GM12801 (cell line): ENCODE measurements around the gene SFN.

Experiments
- TF ChIP-seq, protein P1 (sequence below): IDR thresholded peaks from one replicate; pipeline ENCODE4 v1.5.1; 2011; ENCODE audit warnings: control low read depth; ENCODE audit not compliant: insufficient read length; ENCODE audit errors: extremely low read depth

SFN gene

DNA sequence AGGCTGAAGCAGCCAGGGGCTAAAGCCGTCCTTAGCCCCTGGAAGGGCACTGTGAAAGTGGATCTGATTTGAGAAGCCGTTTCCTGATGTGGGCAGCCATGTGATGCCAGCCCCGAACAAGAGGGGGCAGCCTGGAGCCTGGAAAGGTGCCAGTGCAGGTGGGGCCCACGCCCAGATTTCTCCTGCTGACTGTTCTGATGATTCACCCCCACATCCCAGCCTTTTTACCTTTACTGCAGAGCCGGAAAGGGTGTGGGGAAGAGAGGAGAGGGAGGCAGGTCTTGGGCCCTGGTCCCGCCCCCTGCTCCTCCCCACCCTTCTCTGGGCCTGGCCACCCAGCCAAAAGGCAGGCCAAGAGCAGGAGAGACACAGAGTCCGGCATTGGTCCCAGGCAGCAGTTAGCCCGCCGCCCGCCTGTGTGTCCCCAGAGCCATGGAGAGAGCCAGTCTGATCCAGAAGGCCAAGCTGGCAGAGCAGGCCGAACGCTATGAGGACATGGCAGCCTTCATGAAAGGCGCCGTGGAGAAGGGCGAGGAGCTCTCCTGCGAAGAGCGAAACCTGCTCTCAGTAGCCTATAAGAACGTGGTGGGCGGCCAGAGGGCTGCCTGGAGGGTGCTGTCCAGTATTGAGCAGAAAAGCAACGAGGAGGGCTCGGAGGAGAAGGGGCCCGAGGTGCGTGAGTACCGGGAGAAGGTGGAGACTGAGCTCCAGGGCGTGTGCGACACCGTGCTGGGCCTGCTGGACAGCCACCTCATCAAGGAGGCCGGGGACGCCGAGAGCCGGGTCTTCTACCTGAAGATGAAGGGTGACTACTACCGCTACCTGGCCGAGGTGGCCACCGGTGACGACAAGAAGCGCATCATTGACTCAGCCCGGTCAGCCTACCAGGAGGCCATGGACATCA is at the start of gene SFN:
Gene SFN, plus strand, starts transcription at position 369 of the 904 bp plus-strand sequence. Its CDS starts 64 bp downstream, at position 433.
- TF ChIP-seq, protein P1, sequence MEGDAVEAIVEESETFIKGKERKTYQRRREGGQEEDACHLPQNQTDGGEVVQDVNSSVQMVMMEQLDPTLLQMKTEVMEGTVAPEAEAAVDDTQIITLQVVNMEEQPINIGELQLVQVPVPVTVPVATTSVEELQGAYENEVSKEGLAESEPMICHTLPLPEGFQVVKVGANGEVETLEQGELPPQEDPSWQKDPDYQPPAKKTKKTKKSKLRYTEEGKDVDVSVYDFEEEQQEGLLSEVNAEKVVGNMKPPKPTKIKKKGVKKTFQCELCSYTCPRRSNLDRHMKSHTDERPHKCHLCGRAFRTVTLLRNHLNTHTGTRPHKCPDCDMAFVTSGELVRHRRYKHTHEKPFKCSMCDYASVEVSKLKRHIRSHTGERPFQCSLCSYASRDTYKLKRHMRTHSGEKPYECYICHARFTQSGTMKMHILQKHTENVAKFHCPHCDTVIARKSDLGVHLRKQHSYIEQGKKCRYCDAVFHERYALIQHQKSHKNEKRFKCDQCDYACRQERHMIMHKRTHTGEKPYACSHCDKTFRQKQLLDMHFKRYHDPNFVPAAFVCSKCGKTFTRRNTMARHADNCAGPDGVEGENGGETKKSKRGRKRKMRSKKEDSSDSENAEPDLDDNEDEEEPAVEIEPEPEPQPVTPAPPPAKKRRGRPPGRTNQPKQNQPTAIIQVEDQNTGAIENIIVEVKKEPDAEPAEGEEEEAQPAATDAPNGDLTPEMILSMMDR: no peak

DNA sequence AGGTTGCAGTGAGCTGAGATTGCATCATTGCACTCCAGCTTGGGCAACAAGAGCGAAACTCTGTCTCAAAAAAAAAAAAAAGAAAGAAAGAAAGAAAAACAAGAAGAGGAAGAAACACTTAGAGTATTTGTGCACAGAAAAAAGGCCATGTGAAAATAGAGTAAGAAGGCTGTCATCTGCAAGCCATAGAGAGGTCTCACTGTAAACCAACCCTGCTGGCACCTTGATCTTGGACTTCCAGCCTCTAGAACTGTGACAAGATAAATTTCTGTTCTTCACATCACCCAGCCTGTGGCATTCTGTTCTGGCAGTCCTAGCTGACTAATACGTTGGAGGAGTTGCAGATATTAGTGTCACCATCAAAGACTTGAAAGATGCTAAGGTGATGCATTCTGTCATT is 48.6 kb upstream of the SFN start:
- TF ChIP-seq, protein P1: no peak

DNA sequence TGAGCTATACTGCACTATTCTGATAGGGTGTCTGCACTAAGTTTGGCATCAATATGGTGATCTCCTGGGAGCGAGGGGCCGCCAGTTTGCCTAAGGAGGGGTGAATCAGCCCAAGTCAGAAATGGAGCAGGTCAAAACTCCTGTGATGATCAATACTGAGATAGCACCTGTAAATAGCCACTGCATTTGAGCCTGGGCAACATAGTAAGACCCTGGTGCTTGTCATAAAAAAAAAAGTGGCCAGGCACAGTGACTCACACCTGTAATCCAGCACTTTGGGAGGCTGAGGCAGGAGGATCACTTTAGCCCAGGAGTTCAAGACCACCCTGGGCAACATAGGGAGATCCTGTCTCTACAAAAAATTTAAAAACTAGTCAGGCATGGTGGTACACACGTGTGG is 48.1 kb upstream of the SFN start:
- TF ChIP-seq, protein P1: no peak

DNA sequence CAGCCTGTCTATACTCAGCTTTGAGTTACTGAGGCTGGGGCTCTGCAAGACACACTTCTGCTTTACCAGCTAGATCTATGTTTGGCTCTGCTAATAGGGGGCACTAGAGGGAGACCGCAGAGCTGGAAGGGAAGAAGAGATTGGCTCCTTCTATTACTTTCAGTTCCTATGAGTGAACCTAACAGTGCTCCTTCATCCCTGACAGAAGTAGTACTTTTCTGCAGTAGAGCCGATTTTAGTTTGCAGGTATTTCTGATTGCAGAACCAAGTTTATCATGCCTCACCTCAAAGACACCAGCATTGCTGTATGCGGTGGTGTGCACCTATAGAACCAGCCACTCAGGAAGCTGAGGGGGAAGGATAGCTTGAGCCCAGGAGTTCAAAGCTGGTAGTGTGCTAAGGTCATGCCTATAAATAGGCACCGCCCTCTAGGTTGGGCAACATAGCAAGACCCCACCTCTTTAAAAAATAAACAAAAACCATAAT is 42.1 kb upstream of the SFN start:
- TF ChIP-seq, protein P1: no peak

DNA sequence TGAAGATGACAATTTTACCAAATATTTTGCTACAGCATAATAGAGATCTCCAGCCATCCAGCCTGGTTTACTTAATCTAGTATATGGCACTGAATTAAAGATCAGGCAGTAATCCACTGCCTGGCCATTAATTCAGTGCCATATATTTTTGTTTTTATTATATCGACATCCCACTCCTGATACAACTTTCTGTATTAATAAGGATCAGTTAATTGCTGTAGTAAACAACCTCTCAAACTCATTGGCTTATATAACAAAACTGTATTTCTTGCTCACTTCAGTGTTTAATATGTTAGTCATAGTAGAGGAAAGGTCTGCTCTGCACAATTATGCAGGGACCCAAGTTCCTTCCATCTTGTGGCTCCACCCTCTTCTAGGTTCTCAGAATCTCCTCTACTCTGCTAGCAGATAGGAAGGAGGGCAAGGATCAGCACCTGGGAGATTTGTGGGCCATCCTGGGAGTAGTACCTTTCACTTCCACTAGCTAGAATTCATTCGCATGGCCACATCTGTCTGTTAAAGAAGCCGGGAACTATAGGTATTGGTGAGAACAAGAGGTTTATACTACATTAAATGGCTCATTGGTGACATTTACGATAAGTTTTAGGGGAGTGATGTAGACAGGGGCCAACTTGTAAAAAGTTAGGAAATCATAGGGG is 40.1 kb upstream of the SFN start:
- TF ChIP-seq, protein P1: no peak

DNA sequence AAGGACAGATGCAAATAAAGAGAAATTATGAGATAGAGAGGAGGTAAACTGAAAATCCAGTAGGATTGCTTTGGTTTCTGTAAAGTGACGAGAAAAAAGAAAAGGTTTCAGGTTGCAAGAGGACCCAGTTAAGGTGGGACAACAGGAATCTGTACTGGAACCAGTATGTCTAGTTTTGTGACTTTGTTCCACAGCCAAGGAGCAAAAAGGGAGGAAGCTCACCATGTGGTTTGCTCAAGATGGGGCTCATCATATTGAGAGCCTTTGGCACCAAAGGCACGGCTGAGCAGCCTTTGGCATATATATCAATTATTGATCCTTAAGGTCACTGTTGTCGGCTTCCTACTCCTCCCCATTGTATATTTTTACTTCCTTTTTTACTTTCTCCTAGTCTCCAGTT is 38.2 kb upstream of the SFN start:
- TF ChIP-seq, protein P1: no peak

DNA sequence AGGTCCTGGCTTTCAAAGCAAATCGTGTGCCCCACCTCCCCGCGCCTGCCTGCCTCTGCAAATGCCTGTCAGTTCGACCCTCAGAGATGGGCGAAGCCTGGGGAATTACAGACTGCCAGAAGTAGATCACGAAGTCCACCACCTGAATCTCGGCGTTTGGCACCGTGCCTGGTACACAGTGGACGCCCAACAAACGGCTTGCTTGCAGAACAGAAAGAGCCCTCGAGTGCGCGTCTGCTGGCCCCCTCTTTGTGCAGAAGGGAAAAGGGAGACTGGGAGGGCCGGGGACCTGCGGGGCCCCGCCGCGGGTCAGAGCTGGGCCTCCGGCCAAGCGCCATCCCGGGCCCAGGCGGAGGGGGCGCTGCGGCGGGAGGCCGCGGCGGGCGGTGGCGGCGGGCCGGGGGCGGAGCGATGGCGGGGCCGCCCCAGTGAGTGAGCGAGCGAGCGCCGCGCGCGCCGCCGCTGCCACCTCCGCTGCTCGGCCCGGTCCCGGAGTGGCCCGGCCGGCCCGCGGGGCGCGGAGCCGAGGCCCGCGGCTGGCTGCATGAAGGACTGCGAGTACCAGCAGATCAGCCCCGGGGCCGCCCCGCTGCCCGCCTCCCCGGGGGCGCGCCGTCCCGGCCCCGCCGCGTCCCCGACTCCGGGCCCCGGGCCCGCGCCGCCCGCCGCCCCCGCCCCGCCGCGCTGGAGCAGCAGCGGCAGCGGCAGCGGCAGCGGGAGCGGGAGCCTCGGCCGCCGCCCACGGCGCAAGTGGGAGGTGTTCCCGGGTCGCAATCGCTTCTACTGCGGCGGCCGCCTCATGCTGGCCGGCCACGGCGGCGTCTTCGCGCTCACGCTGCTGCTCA is 36.5 kb upstream of the SFN start, which contains the start of gene ZDHHC18:
Gene ZDHHC18, plus strand, starts transcription at position 428 of the 845 bp plus-strand sequence. Its CDS starts 117 bp downstream, at position 545.
- TF ChIP-seq, protein P1: no peak
